ENCODE data around the gene RIPK3. TPM values are rescaled to one million over a fixed set of nuclear protein-coding genes. Genes with fewer than 3 reads are reported as not detected.

RIPK3 gene
- total RNA-seq, 1 experiment from 2014 or later = 11.0 TPM

- H3K4me3 Mint-ChIP-seq (ENCODE audit: low read depth, unreplicated experiment) = no peak overlapping the region
- intact Hi-C loops (cut with micrococcal nuclease; ENCODE audit: unreplicated experiment) = no loop called here
- no peaks in the 10 kb centered on the region for H3K9me3 Mint-ChIP-seq (ENCODE audit: low read depth, unreplicated experiment)
- peaks cover 6% of the 10 kb centered on the region for H3K4me1 Mint-ChIP-seq (ENCODE audit: low read depth, unreplicated experiment)
- TF ChIP-seq CTCF (IDR thresholded peaks at IDR 0.05; ENCODE audit: unreplicated experiment) = no peak
- CTCF ChIA-PET = interaction anchor here (0.6 to 2.6 kb wide), 4 partner anchors 19 to 110 kb away, joined by 3 to 12 read pairs (median 6); partner anchors contain the start of genes CIDEB and TINF2
- no TSS peak for BruUV-seq (replicated peaks)
- H3K27me3 Mint-ChIP-seq (ENCODE audit: unreplicated experiment) = peaks cover 16% of the 10 kb centered on the region
- DNase-seq = no peak
- no peak overlapping the region for H3K27ac Mint-ChIP-seq (ENCODE audit: unreplicated experiment)
- H3K36me3 Mint-ChIP-seq (ENCODE audit: insufficient read depth, unreplicated experiment) = peaks cover 2% of the 10 kb centered on the region
These were observed 12.5 kb downstream of the RIPK3 start for GRCh38 chr14:24327303-24327702.

GRCh38 chr14:24325963-24326362, 13.8 kb downstream of the RIPK3 start:
- CTCF ChIA-PET = no interaction called here
- no peaks in the 10 kb centered on the region for H3K36me3 Mint-ChIP-seq (ENCODE audit: insufficient read depth, unreplicated experiment)
- TF ChIP-seq CTCF (IDR thresholded peaks at IDR 0.05; ENCODE audit: unreplicated experiment) = no peak
- H3K27ac Mint-ChIP-seq (ENCODE audit: unreplicated experiment) = no peak overlapping the region
- H3K27me3 Mint-ChIP-seq (ENCODE audit: unreplicated experiment) = peaks cover 24% of the 10 kb centered on the region
- H3K9me3 Mint-ChIP-seq (ENCODE audit: low read depth, unreplicated experiment) = no peaks in the 10 kb centered on the region
- BruUV-seq (replicated peaks) = no TSS peak
- no peaks in the 10 kb centered on the region for H3K4me1 Mint-ChIP-seq (ENCODE audit: low read depth, unreplicated experiment)
- DNase-seq = no peak
- intact Hi-C loops (cut with micrococcal nuclease; ENCODE audit: unreplicated experiment) = no loop called here
- no peak overlapping the region for H3K4me3 Mint-ChIP-seq (ENCODE audit: low read depth, unreplicated experiment)

- Mint-ChIP-seq H3K9me3 (ENCODE audit: low read depth, unreplicated experiment) (no peaks in the 10 kb centered on the region), H3K36me3 (ENCODE audit: insufficient read depth, unreplicated experiment) (no peaks in the 10 kb centered on the region), H3K4me1 (ENCODE audit: low read depth, unreplicated experiment) (no peaks in the 10 kb centered on the region), H3K27me3 (ENCODE audit: unreplicated experiment) (peaks cover 30% of the 10 kb centered on the region), H3K27ac (ENCODE audit: unreplicated experiment) (no peak overlapping the region), H3K4me3 (ENCODE audit: low read depth, unreplicated experiment) (no peak overlapping the region)
- intact Hi-C loops (cut with micrococcal nuclease; ENCODE audit: unreplicated experiment) = no loop called here
- no peak for DNase-seq
- no peak for TF ChIP-seq CTCF (IDR thresholded peaks at IDR 0.05; ENCODE audit: unreplicated experiment)
- no TSS peak for BruUV-seq (replicated peaks)
- CTCF ChIA-PET = interaction anchor here (0.9 kb wide), 1 partner anchor 17 kb away, joined by 4 read pairs; no protein-coding TSS in a partner anchor
These were observed 14.7 kb downstream of the RIPK3 start for GRCh38 chr14:24325041-24325530.

- CTCF ChIA-PET = interaction anchor here (0.9 kb wide), 1 partner anchor 16 kb away, joined by 4 read pairs; no protein-coding TSS in a partner anchor
- H3K4me3 Mint-ChIP-seq (ENCODE audit: low read depth, unreplicated experiment) = no peak overlapping the region
- intact Hi-C loops (cut with micrococcal nuclease; ENCODE audit: unreplicated experiment) = no loop called here
These were observed 15.8 kb downstream of the RIPK3 start for GRCh38 chr14:24324024-24324423.

More at GRCh38 chr14:24324024-24324423, 15.8 kb downstream of the RIPK3 start:
- no peaks in the 10 kb centered on the region for H3K4me1 Mint-ChIP-seq (ENCODE audit: low read depth, unreplicated experiment)
- H3K27ac Mint-ChIP-seq (ENCODE audit: unreplicated experiment) = no peak overlapping the region
- no peak for TF ChIP-seq CTCF (IDR thresholded peaks at IDR 0.05; ENCODE audit: unreplicated experiment)
- BruUV-seq (replicated peaks) = no TSS peak
- H3K27me3 Mint-ChIP-seq (ENCODE audit: unreplicated experiment) = peaks cover 41% of the 10 kb centered on the region
- DNase-seq = no peak
- H3K9me3 Mint-ChIP-seq (ENCODE audit: low read depth, unreplicated experiment) = no peaks in the 10 kb centered on the region
- no peaks in the 10 kb centered on the region for H3K36me3 Mint-ChIP-seq (ENCODE audit: insufficient read depth, unreplicated experiment)
